AG09309 (cell line): ENCODE results near the gene OTUD5.

ENCODE experiments used
- DNase-seq: peaks from one replicate; pipeline ENCODE4 v3.0.0-alpha.2; 2010; ENCODE audit warnings: low read depth
- H3K4me3 ChIP-seq: 2 replicates; pipeline ENCODE4 v1.5.1; 2011; ENCODE audit warnings: mild to moderate bottlenecking, low read depth, low read length, moderate library complexity; ENCODE audit not compliant: control insufficient read depth
- TF ChIP-seq, protein P1 (sequence below): IDR thresholded peaks from 2 replicates; pipeline ENCODE4 v1.5.1; 2011; ENCODE audit warnings: mild to moderate bottlenecking, low read depth, low read length, inconsistent platforms; ENCODE audit not compliant: insufficient read depth, control insufficient read depth; ENCODE audit errors: missing control alignments

OTUD5 gene

DNA sequence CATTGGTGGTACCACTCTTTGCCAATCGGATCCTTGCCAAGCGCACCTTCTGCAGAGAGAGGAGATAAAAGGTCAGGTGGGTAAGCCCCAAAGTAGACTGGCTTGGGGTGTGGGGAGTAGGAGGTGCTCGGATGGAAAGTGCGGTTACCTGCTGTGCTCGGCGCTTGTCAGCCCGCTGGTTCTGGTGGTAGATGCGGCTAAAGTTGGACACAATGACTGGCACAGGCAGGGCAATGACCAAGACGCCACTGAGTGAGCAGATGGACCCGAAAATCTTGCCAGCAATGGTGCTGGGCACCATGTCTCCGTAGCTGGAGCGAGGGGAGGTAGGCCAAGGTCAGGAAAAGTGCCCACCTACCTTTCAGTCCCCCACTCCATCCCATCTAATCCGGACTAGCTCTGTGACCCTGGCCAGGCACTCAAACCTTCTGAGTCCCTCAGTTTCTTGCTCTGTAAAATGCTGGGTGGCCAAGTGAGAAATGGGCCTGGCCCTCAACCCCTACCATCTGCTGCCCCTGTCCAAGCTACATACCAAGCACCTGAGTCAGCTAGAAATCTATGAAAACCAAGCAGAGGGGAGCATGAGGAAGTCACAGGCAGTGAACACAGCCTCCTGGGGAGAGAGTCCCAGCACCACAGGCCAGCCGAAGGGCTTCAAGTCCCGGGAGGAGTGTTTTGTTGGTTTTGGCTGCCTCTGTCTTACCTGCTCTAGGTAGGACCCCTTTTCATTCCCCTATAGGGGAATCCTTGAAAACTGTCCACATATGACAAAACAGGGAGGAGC is 9.6 kb upstream of the OTUD5 start:
- no peak for DNase-seq

DNA sequence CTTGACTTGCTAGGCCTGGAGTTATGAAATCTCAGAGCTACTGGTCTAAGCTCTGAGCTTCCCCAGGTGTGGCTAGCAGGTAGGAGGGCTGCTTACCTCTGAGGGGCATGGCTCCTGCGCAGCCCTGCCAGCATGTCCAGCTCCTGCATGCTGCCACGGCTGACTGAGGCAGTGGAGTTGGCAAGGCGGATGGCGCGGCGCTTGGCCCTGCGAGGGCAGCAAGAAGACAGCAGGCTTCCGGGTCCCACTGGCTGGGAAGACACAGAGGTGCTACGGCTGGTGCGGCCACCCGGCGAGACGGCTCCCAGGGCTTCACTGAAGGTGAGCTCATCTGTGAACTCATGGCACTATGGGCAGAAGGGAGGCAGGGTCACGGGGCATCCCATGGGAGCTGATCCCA is 8.6 kb upstream of the OTUD5 start:
- TF ChIP-seq, protein P1, sequence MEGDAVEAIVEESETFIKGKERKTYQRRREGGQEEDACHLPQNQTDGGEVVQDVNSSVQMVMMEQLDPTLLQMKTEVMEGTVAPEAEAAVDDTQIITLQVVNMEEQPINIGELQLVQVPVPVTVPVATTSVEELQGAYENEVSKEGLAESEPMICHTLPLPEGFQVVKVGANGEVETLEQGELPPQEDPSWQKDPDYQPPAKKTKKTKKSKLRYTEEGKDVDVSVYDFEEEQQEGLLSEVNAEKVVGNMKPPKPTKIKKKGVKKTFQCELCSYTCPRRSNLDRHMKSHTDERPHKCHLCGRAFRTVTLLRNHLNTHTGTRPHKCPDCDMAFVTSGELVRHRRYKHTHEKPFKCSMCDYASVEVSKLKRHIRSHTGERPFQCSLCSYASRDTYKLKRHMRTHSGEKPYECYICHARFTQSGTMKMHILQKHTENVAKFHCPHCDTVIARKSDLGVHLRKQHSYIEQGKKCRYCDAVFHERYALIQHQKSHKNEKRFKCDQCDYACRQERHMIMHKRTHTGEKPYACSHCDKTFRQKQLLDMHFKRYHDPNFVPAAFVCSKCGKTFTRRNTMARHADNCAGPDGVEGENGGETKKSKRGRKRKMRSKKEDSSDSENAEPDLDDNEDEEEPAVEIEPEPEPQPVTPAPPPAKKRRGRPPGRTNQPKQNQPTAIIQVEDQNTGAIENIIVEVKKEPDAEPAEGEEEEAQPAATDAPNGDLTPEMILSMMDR: no peak
- DNase-seq: no peak

More for the DNA sequence above, 9.6 kb upstream of the OTUD5 start:
- H3K4me3 ChIP-seq: no peak overlapping the region
- TF ChIP-seq, protein P1: no peak

DNA sequence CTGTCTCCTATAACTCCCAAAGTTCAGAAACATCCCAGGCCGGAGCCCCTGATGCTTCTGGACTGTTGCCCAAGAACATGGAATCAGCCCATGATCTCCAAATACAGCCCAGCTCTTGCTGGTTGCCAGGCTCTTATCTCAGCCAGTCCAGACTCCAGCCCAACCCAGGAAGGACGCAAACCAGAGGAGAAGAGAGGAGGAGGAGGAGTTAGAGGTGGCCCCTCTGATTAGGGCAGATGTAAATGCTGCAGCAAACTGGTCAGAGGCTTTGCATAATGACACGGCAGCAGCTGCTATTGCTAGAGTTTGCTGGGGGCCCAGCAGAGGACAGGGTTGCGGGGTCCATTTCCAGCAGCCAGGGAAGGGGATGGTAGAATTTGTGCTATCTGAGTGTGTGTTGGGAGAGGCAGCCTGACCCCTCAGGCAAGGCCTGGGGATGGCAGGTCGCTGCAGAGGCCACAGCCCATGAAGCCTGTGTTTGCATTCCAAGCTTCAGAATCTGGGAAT is 4.2 kb upstream of the OTUD5 start:
- H3K4me3 ChIP-seq: no peak overlapping the region
- TF ChIP-seq, protein P1: no peak
- DNase-seq: no peak

More for the DNA sequence above, 8.6 kb upstream of the OTUD5 start:
- H3K4me3 ChIP-seq: no peak overlapping the region

DNA sequence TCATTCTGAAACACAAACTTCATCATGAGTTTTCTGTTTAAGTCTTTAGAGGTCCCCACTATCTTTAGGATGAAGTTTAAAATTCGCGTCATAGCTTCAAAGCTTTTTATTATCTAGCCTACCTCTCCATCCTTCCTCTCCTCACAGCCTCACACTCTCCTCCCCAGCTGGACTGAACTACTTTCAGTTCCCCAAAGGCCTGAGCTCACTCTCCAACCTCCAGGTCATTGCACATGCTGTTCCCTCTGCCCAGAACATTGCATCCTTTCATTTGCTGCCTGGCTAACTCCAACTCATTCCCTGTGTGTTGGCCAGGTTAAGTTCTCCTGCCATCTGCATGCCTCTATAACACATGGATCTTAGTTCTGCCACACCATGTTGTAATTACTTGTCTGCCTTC is 2.9 kb upstream of the OTUD5 start:
- TF ChIP-seq, protein P1: no peak
- no peak for DNase-seq

DNA sequence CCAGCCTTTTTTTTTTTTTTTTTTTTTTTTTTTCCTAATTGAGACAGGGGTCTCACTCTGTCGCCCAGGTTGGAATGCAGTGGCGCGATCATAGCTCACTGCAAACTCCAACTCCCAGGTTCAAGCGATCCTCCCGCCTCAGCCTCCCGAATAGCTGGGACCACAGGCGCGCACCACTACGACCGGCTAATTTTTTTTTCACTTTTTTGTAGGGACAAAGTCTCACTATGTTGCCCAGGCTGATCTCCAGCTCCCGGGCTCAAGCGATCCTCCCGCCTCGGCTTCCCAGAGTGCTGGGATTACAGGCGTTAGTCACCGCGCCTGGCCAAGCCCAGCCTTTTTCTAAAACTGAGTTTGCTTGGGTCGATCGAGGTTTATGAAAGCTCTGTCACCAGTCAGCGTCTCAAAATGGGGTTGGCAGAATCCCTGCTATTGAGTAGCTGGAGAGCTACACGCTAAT is 1.3 kb upstream of the OTUD5 start:
- DNase-seq: peak; percentile 32
- TF ChIP-seq, protein P1: no peak

More for the DNA sequence above, 2.9 kb upstream of the OTUD5 start:
- H3K4me3 ChIP-seq: no peak overlapping the region

DNA sequence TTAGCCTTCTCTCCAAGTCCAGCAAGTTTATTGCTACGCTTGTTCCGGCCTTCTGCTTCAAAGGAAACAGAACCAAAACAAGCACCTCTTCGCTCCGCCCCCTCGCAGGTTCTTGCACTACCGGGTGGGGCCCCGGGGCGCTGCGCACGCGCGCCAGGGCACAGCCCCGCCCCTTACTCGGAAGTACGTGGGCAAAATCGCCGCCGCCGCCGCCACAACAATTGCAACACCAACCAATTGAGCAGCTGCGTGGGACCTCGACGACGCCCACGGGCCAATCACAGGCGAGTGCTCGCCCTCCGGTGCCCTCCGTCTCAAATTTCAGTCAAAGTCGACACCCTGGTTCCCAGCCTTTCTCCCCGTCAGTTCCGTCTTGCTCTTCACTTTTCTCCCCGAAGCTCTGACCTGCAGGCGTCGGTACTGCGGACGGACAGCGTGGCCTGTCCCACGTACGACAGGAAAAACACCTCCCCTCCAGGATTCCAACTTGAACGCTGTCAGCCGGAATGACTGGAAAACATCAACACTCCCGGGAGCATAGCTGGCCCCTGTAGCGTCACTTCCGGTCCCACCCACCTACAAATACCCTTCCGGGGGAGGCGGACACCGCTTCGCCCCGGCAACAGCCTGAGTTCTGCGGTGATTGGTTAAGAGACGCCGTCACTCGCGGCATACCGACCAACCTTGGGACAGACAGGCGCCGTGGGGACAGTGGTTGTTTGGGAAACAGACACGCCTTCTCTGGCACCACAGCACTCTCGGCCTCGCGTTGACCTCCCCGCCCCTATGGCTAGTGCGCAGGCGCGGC is 624 bp upstream of the OTUD5 start:
- H3K4me3 ChIP-seq: peak overlapping the region; percentile 68

More for the DNA sequence above, 1.3 kb upstream of the OTUD5 start:
- peak overlapping the region; percentile 47 for H3K4me3 ChIP-seq

More for the DNA sequence above, 624 bp upstream of the OTUD5 start:
- TF ChIP-seq, protein P1: no peak
- peak; percentile 94 for DNase-seq
